ENCODE measurements around the gene RSPH10B. TPM values are rescaled to one million over a fixed set of nuclear protein-coding genes. Genes with fewer than 3 reads are reported as not detected.
"Not testable (repeated sequence)": the region's sequence is repeated elsewhere in the genome, so short reads cannot be mapped to it uniquely, and the experiment has no call there.

RSPH10B gene
- total RNA-seq, 4 donors from 2014 or later, result not detected

GRCh38 chr7:5916529-5916928, 54.0 kb downstream of the RSPH10B start:
- in situ Hi-C loops (cut with MboI; ENCODE audit: low pct_ligation_motif_present in 1 of 4, low pct_unique_long_range_greater_than_20kb in 1 of 4, low sequenced_read_pairs in 3 of 4), result loop anchor here in 2 of 4 donors (25.0 kb wide), 1 partner anchor 896 kb away; no protein-coding TSS in a partner anchor
- DNase-seq; intact Hi-C loops (cut with DNase I; ENCODE audit: low total_unique reads); H3K4me3 ChIP-seq; H3K9me3 ChIP-seq; H3K27ac ChIP-seq; H3K27me3 ChIP-seq; H3K4me1 ChIP-seq; H3K36me3 ChIP-seq: not testable (repeated sequence)
- WGBS, 2 donors (ENCODE audit: low coverage in 1 of 2), result 73% methylated on average over 4 of the region's 6 CpGs; no CpG with 5 or more reads in 1 of the 2 donors

- intact Hi-C loops (cut with DNase I; ENCODE audit: low total_unique reads); H3K4me3 ChIP-seq; H3K27ac ChIP-seq; H3K27me3 ChIP-seq; H3K4me1 ChIP-seq; DNase-seq; H3K9me3 ChIP-seq; H3K36me3 ChIP-seq: not testable (repeated sequence)
- 92 to 100% methylated on average over 2 to 5 of the region's 6 CpGs for WGBS, 2 donors (ENCODE audit: low coverage in 1 of 2)
- in situ Hi-C loops (cut with MboI; ENCODE audit: low pct_ligation_motif_present in 1 of 4, low pct_unique_long_range_greater_than_20kb in 1 of 4, low sequenced_read_pairs in 3 of 4), result loop anchor here in 2 of 4 donors (25.0 kb wide), 1 partner anchor 903 kb away; no protein-coding TSS in a partner anchor
Measured at GRCh38 chr7:5908835-5909234, 61.7 kb downstream of the RSPH10B start.

GRCh38 chr7:5904726-5905125, 65.8 kb downstream of the RSPH10B start:
- intact Hi-C loops (cut with DNase I; ENCODE audit: low total_unique reads); H3K27me3 ChIP-seq; H3K9me3 ChIP-seq; H3K4me1 ChIP-seq; H3K4me3 ChIP-seq; H3K36me3 ChIP-seq: not testable (repeated sequence)
- 62 to 65% methylated on average over 5 of the region's 5 CpGs for WGBS, 2 donors (ENCODE audit: low coverage in 1 of 2)
- DNase-seq, result peak; percentile 30
- in situ Hi-C loops (cut with MboI; ENCODE audit: low pct_ligation_motif_present in 1 of 4, low pct_unique_long_range_greater_than_20kb in 1 of 4, low sequenced_read_pairs in 3 of 4), result loop anchor here in 2 of 4 donors (25.0 kb wide), 1 partner anchor 908 kb away; no protein-coding TSS in a partner anchor
- H3K27ac ChIP-seq, result peak overlapping the region in 1 of 4 donors; percentile 5

GRCh38 chr7:5903002-5903401, 67.5 kb downstream of the RSPH10B start:
- H3K36me3 ChIP-seq; H3K4me1 ChIP-seq; DNase-seq; H3K9me3 ChIP-seq; intact Hi-C loops (cut with DNase I; ENCODE audit: low total_unique reads); H3K4me3 ChIP-seq; H3K27me3 ChIP-seq; H3K27ac ChIP-seq: not testable (repeated sequence)
- in situ Hi-C loops (cut with MboI; ENCODE audit: low pct_ligation_motif_present in 1 of 4, low pct_unique_long_range_greater_than_20kb in 1 of 4, low sequenced_read_pairs in 3 of 4), result loop anchor here in 2 of 4 donors (25.0 kb wide), 1 partner anchor 909 kb away; no protein-coding TSS in a partner anchor
- 94% methylated on average over 6 of the region's 6 CpGs; no CpG with 5 or more reads in 1 of the 2 donors for WGBS, 2 donors (ENCODE audit: low coverage in 1 of 2)

GRCh38 chr7:5898480-5899224, 71.8 kb downstream of the RSPH10B start, which contains the start of gene CCZ1:
Gene CCZ1 (plus strand): TSS chr7:5898733. CDS start chr7:5898800, 67 bp downstream.
- TF ChIP-seq POLR2A (IDR thresholded peaks at IDR 0.05), result peak; percentile 23
- TF ChIP-seq POLR2AphosphoS5 (IDR thresholded peaks at IDR 0.05), result peak in 1 of 3 donors; percentile 11
- TF ChIP-seq CTCF (IDR thresholded peaks at IDR 0.05), result peak in 1 of 5 experiments; percentile 31
- DNase-seq, result peak; percentile 75
- intact Hi-C loops (cut with DNase I; ENCODE audit: low total_unique reads); H3K27me3 ChIP-seq; H3K4me1 ChIP-seq; H3K9me3 ChIP-seq; in situ Hi-C loops (cut with MboI; ENCODE audit: low pct_ligation_motif_present in 1 of 4, low pct_unique_long_range_greater_than_20kb in 1 of 4, low sequenced_read_pairs in 3 of 4); H3K36me3 ChIP-seq: not testable (repeated sequence)
- Histone ChIP-seq H3K27ac (peak within 1 kb of the TSS; percentile 60 to 82 (median 78)), H3K4me3 (peak within 1 kb of the TSS; percentile 39 to 58 (median 40))
- WGBS, 2 donors (ENCODE audit: low coverage in 1 of 2), result 0% methylated on average over 14 of the region's 64 CpGs; no CpG with 5 or more reads in 1 of the 2 donors

GRCh38 chr7:5897369-5897919, 73.0 kb downstream of the RSPH10B start:
- in situ Hi-C loops (cut with MboI; ENCODE audit: low pct_ligation_motif_present in 1 of 4, low pct_unique_long_range_greater_than_20kb in 1 of 4, low sequenced_read_pairs in 3 of 4); H3K27ac ChIP-seq; H3K27me3 ChIP-seq; H3K4me3 ChIP-seq; H3K9me3 ChIP-seq; DNase-seq; H3K36me3 ChIP-seq; H3K4me1 ChIP-seq; intact Hi-C loops (cut with DNase I; ENCODE audit: low total_unique reads): not testable (repeated sequence)
- WGBS, 2 donors (ENCODE audit: low coverage in 1 of 2), result 60 to 100% methylated on average over 2 to 8 of the region's 13 CpGs

Data from transverse colon (tissue), 4 donors.